CD4-positive, alpha-beta memory T cell (primary cell): ENCODE data around the gene TCTN2. TPM values are rescaled to one million over a fixed set of nuclear protein-coding genes. Genes with fewer than 3 reads are reported as not detected.

Experiments used
- CTCF ChIA-PET: fragments of 350-600 bp; sonication (Branson Sonifier 250); formaldehyde crosslinking; loops from one replicate; lab custom pipeline; 2021; ENCODE audit warnings: inconsistent platforms; ENCODE audit not compliant: partially characterized antibody; lab: Charles Lee
- POLR2A ChIA-PET: fragments of 350-600 bp; sonication (Branson Sonifier 250); formaldehyde crosslinking; loops from one replicate; lab custom pipeline; 2021; ENCODE audit not compliant: partially characterized antibody; lab: Charles Lee
- DNase-seq, 5 donors: peaks; one replicate each; pipeline versions ENCODE4 v3.0.0 to v3.0.0-alpha.2; 2020 to 2022; ENCODE audit warnings: mixed read lengths in 1 of 5
- H3K27ac ChIP-seq: one replicate; pipeline ENCODE4 v1.7.0; 2013; ENCODE audit warnings: low read depth, low read length
- H3K27me3 ChIP-seq: 2 replicates; pipeline ENCODE4 v1.7.0; 2013; ENCODE audit warnings: mild to moderate bottlenecking, low read length, moderate library complexity; ENCODE audit not compliant: insufficient read depth
- H3K36me3 ChIP-seq: 2 replicates; pipeline ENCODE4 v1.7.0; 2013; ENCODE audit warnings: mild to moderate bottlenecking, low read length, moderate library complexity; ENCODE audit not compliant: insufficient read depth
- H3K4me1 ChIP-seq: 2 replicates; pipeline ENCODE4 v1.7.0; 2013; ENCODE audit warnings: mild to moderate bottlenecking, low read length, moderate library complexity; ENCODE audit not compliant: insufficient read depth
- H3K4me3 ChIP-seq, 2 donors: one replicate each; pipeline ENCODE4 v1.7.0; 2013; ENCODE audit warnings: low read length in 2 of 2, mild to moderate bottlenecking in 1 of 2
- H3K9me3 ChIP-seq, 2 donors: one replicate each; pipeline ENCODE4 v1.7.0; 2013; ENCODE audit warnings: low read length in 2 of 2, control low read depth in 1 of 2; ENCODE audit not compliant: control insufficient read depth in 1 of 2
- H3K27ac Mint-ChIP-seq, 7 donors: one replicate each; pipeline ENCODE4 v1.8.0; 2020 to 2021; ENCODE audit warnings: mixed read lengths in 7 of 7, mild to moderate bottlenecking in 6 of 7, inconsistent platforms in 3 of 7, moderate library complexity in 3 of 7
- H3K27me3 Mint-ChIP-seq, 2 donors: one replicate each; pipeline ENCODE4 v1.8.0; 2020 to 2021; ENCODE audit warnings: mixed read lengths in 2 of 2
- H3K36me3 Mint-ChIP-seq, 2 donors: one replicate each; pipeline ENCODE4 v1.8.0; 2020 to 2021; ENCODE audit warnings: mixed read lengths in 2 of 2, inconsistent platforms in 1 of 2, mild to moderate bottlenecking in 1 of 2
- H3K4me1 Mint-ChIP-seq, 4 donors: one replicate each; pipeline ENCODE4 v1.8.0; 2020 to 2021; ENCODE audit warnings: mixed read lengths in 4 of 4, mild to moderate bottlenecking in 1 of 4
- H3K4me3 Mint-ChIP-seq, 8 donors: one replicate each; pipeline ENCODE4 v1.8.0; 2020 to 2021; ENCODE audit warnings: mixed read lengths in 8 of 8, mild to moderate bottlenecking in 7 of 8, moderate library complexity in 6 of 8, inconsistent platforms in 3 of 8
- H3K9me3 Mint-ChIP-seq, 8 donors: one replicate each; pipeline ENCODE4 v1.8.0; 2020 to 2021; ENCODE audit warnings: mixed read lengths in 8 of 8, mild to moderate bottlenecking in 5 of 8, inconsistent platforms in 3 of 8, moderate library complexity in 1 of 8
- intact Hi-C: fragments of 100-400 bp; cut with micrococcal nuclease; formaldehyde crosslinking; loops from one replicate; pipeline ENCODE4 v1.15.1; 2023
- polyA plus RNA-seq, 2 donors: library from polyadenylated mRNA; unstranded; fragments of 300-500 nt; fragmentation: Illumina TruSeq; gene quantifications; one replicate each; pipeline ENCODE4 v1.2.3, GENCODE V29; 2021
- total RNA-seq, 2 experiments: library from RNA; stranded (reverse); gene quantifications; one replicate each; pipeline ENCODE4 v1.2.3, GENCODE V29; 2021

The TCTN2 gene
- total and polyA plus RNA-seq, 4 experiments from 2014 or later: 1.0 to 10.0 (median 5.2) TPM

- Histone ChIP-seq H3K4me1 (no peaks in the 10 kb centered on the region), H3K4me3 (no peak overlapping the region), H3K27me3 (no peaks in the 10 kb centered on the region), H3K9me3 (no peaks in the 10 kb centered on the region), H3K27ac (no peak overlapping the region), H3K36me3 (peaks cover 51% of the 10 kb centered on the region)
- DNase-seq: no peak
- H3K4me1 Mint-ChIP-seq: peaks cover 0 to 5% (median 1%) of the 10 kb centered on the region in 4 donors
- ChIA-PET CTCF (interaction anchor here (1.1 kb wide), 1 partner anchor 23 kb away, joined by 5 read pairs; the partner anchor contains the start of gene ATP6V0A2), POLR2A (no interaction called here)
- H3K9me3 Mint-ChIP-seq: no peaks in the 10 kb centered on the region
- peaks cover 70 to 86% of the 10 kb centered on the region in 2 donors for H3K36me3 Mint-ChIP-seq
- intact Hi-C loops: no loop called here
- H3K27me3 Mint-ChIP-seq: no peaks in the 10 kb centered on the region
- H3K27ac Mint-ChIP-seq: no peak overlapping the region
- H3K4me3 Mint-ChIP-seq: no peak overlapping the region
Measured at GRCh38 chr12:123734268-123734667, 63.4 kb downstream of the TCTN2 start.

GRCh38 chr12:123741937-123742572 is 71.1 kb downstream of the TCTN2 start:
- ChIA-PET CTCF (no interaction called here), POLR2A (no interaction called here)
- Histone ChIP-seq H3K4me1 (no peaks in the 10 kb centered on the region), H3K9me3 (no peaks in the 10 kb centered on the region), H3K4me3 (no peak overlapping the region), H3K36me3 (peaks cover 51% of the 10 kb centered on the region), H3K27ac (no peak overlapping the region), H3K27me3 (no peaks in the 10 kb centered on the region)
- H3K4me1 Mint-ChIP-seq: peaks cover 0 to 1% (median 0%) of the 10 kb centered on the region in 4 donors
- peaks cover 0 to 1% (median 0%) of the 10 kb centered on the region in 8 donors for H3K9me3 Mint-ChIP-seq
- no peaks in the 10 kb centered on the region for H3K27me3 Mint-ChIP-seq
- no peak overlapping the region for H3K4me3 Mint-ChIP-seq
- peaks cover 66 to 78% of the 10 kb centered on the region in 2 donors for H3K36me3 Mint-ChIP-seq
- DNase-seq: no peak
- intact Hi-C loops: no loop called here
- H3K27ac Mint-ChIP-seq: peak overlapping the region in 1 of 7 donors; percentile 36

GRCh38 chr12:123743002-123743401 is 72.1 kb downstream of the TCTN2 start:
- H3K27me3 Mint-ChIP-seq: no peaks in the 10 kb centered on the region
- H3K4me1 Mint-ChIP-seq: peaks cover 0 to 5% (median under 1%) of the 10 kb centered on the region in 4 donors

GRCh38 chr12:123744836-123745235 is 73.9 kb downstream of the TCTN2 start:
- CTCF ChIA-PET: no interaction called here
- Histone ChIP-seq H3K36me3 (peaks cover 40% of the 10 kb centered on the region), H3K4me1 (no peaks in the 10 kb centered on the region), H3K27me3 (no peaks in the 10 kb centered on the region), H3K9me3 (no peaks in the 10 kb centered on the region), H3K4me3 (no peak overlapping the region), H3K27ac (no peak overlapping the region)
- Mint-ChIP-seq H3K27ac (no peak overlapping the region), H3K27me3 (no peaks in the 10 kb centered on the region), H3K9me3 (peaks cover 0 to 1% (median 0%) of the 10 kb centered on the region in 8 donors), H3K4me3 (no peak overlapping the region), H3K4me1 (peaks cover 0 to 5% (median under 1%) of the 10 kb centered on the region in 4 donors), H3K36me3 (peaks cover 70 to 77% of the 10 kb centered on the region in 2 donors)
- DNase-seq: no peak
- intact Hi-C loops: no loop called here
- POLR2A ChIA-PET: no interaction called here

More at GRCh38 chr12:123743002-123743401, 72.1 kb downstream of the TCTN2 start:
- Histone ChIP-seq H3K4me3 (no peak overlapping the region), H3K27ac (no peak overlapping the region), H3K27me3 (no peaks in the 10 kb centered on the region), H3K9me3 (no peaks in the 10 kb centered on the region), H3K36me3 (peaks cover 50% of the 10 kb centered on the region), H3K4me1 (no peaks in the 10 kb centered on the region)
- intact Hi-C loops: no loop called here
- Mint-ChIP-seq H3K36me3 (peaks cover 69 to 77% of the 10 kb centered on the region in 2 donors), H3K4me3 (no peak overlapping the region), H3K9me3 (peaks cover 0 to 1% (median 0%) of the 10 kb centered on the region in 8 donors), H3K27ac (peak overlapping the region in 4 of 7 donors; percentile 23 to 79 (median 54))
- CTCF ChIA-PET: no interaction called here
- DNase-seq: no peak
- POLR2A ChIA-PET: no interaction called here

- Mint-ChIP-seq H3K4me3 (no peak overlapping the region), H3K9me3 (peaks cover 0 to 1% (median 0%) of the 10 kb centered on the region in 8 donors), H3K27ac (peak overlapping the region in 3 of 7 donors; percentile 8 to 14 (median 13)), H3K4me1 (peaks cover 0 to 5% (median under 1%) of the 10 kb centered on the region in 4 donors), H3K27me3 (no peaks in the 10 kb centered on the region), H3K36me3 (peaks cover 59 to 72% of the 10 kb centered on the region in 2 donors)
- ChIA-PET POLR2A (no interaction called here), CTCF (no interaction called here)
- DNase-seq: no peak
- H3K9me3 ChIP-seq: no peaks in the 10 kb centered on the region
- H3K4me1 ChIP-seq: no peaks in the 10 kb centered on the region
- no peak overlapping the region for H3K27ac ChIP-seq
- H3K27me3 ChIP-seq: no peaks in the 10 kb centered on the region
- peaks cover 32% of the 10 kb centered on the region for H3K36me3 ChIP-seq
- intact Hi-C loops: no loop called here
- H3K4me3 ChIP-seq: no peak overlapping the region
Measured at GRCh38 chr12:123747309-123747708, 76.4 kb downstream of the TCTN2 start.

GRCh38 chr12:123748161-123748560 is 77.2 kb downstream of the TCTN2 start:
- Mint-ChIP-seq H3K36me3 (peaks cover 56 to 70% of the 10 kb centered on the region in 2 donors), H3K27ac (peak overlapping the region in 1 of 7 donors; percentile 36), H3K4me1 (peaks cover 0 to 5% (median under 1%) of the 10 kb centered on the region in 4 donors), H3K9me3 (peaks cover 0 to 1% (median 0%) of the 10 kb centered on the region in 8 donors), H3K27me3 (no peaks in the 10 kb centered on the region), H3K4me3 (no peak overlapping the region)
- H3K4me1 ChIP-seq: no peaks in the 10 kb centered on the region
- intact Hi-C loops: no loop called here
- H3K36me3 ChIP-seq: peaks cover 32% of the 10 kb centered on the region
- no peaks in the 10 kb centered on the region for H3K9me3 ChIP-seq
- CTCF ChIA-PET: no interaction called here
- no peak overlapping the region for H3K4me3 ChIP-seq
- H3K27me3 ChIP-seq: no peaks in the 10 kb centered on the region
- no peak for DNase-seq
- POLR2A ChIA-PET: no interaction called here
- H3K27ac ChIP-seq: no peak overlapping the region

- Mint-ChIP-seq H3K36me3 (peaks cover 56 to 70% of the 10 kb centered on the region in 2 donors), H3K4me3 (no peak overlapping the region), H3K4me1 (peaks cover 0 to 5% (median under 1%) of the 10 kb centered on the region in 4 donors), H3K27ac (no peak overlapping the region), H3K27me3 (no peaks in the 10 kb centered on the region), H3K9me3 (peaks cover 0 to 1% (median 0%) of the 10 kb centered on the region in 8 donors)
- Histone ChIP-seq H3K36me3 (peaks cover 36% of the 10 kb centered on the region), H3K27me3 (no peaks in the 10 kb centered on the region), H3K4me1 (no peaks in the 10 kb centered on the region), H3K4me3 (no peak overlapping the region), H3K9me3 (no peaks in the 10 kb centered on the region), H3K27ac (no peak overlapping the region)
- CTCF ChIA-PET: no interaction called here
- intact Hi-C loops: no loop called here
- DNase-seq: no peak
- POLR2A ChIA-PET: no interaction called here
Measured at GRCh38 chr12:123748661-123749060, 77.7 kb downstream of the TCTN2 start.
